Stimulated activated naive CD4-positive, alpha-beta T cell (primary cell): ENCODE measurements around the gene COL27A1.

Experiments
- DNase-seq, 6 experiments: peaks; one replicate each; lab custom pipeline; 2025; lab: John Stamatoyannopoulos, UW

COL27A1 gene

DNA sequence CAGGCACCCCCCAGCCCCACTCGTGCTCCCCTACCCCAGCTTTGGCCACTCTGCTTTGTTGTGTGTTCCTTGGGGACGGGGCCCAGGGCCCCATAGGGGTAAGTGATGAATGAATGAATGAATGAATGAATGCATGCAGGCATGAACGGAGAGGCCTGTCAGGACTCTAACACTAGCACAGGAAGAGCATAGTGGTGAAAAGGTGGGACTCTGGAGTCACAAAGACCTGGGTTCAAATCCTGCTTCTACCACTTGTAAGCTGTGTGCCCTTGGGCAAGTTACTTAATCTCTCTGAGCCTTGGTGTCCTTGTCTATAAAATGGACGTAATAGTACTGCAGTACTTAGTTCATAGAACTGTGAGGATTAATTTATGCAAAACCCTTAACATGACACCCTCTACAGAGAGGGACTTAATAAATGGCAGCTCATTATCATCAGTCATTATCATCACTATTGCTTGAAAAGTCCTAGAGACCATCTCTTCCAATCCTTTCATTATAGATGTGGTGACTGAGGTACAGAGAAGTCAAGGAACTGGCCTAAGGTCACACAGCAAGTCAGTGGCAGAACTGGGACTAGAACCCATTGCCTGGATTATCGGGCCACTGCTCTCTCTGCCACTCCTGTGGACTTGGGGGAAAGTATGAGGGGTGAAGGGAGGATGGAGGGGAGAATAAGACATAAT lies 187.6 kb downstream of the COL27A1 start:
- no peak for DNase-seq

DNA sequence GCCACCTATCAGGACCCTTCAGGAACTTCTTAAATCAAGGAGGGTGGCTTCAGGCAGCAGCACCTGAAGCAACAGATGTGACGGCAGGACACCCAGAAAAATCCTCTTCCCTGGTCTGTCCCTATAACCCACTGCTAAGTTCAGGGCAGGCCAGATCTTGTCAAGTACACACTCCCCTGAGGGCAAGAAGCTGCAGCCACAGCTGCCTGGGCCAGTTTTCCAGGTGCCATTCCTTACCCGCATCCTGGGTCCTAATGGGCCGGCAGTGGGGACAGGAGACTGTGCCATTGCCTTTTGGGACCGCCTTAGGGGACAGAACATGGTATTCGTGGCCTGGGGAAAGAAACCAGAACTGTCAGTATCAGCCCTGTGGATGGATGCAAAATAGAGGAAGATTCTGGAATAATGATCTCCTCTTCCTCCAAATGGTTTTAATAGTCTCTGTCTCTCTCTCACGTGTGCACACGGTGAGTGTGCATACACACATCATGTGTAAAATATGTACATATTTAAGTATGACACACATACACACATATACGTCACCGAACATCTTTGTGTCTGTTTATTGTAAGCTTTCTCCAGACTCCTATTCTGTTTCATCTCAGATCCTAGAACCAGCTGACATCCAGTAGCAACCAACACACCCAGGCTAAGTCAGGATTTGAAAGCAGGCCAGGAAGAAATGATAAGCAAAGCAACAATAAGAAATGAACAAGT lies 188.3 kb downstream of the COL27A1 start:
- no peak for DNase-seq

GRCh38 chr9:114344188-114344566 lies 188.8 kb downstream of the COL27A1 start:
- DNase-seq: no peak

GRCh38 chr9:114344692-114345091 lies 189.4 kb downstream of the COL27A1 start:
- DNase-seq: no peak

- no peak for DNase-seq
Measured at GRCh38 chr9:114345493-114346065, 190.2 kb downstream of the COL27A1 start.

DNA sequence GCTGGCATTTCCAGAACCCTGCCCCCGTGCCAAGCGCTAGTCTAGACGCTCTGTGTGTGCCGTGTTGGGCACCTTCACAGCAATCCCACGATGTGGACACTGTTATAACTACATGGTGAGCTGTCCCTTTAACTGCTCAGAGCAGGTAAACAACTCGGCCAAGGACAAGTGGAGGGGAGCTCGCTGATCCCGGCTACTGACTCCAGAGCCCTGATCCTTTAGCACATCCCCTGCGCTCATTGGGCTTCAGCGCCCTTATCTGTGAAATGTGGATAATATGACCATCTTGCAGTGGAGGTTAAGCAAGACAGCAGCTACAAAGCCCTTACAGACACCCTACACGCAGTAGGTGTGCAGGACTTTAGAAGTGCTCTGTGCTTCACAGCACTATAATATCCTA lies 190.8 kb downstream of the COL27A1 start:
- DNase-seq: no peak

- DNase-seq: no peak
Measured at GRCh38 chr9:114347675-114348074, 192.3 kb downstream of the COL27A1 start.

DNA sequence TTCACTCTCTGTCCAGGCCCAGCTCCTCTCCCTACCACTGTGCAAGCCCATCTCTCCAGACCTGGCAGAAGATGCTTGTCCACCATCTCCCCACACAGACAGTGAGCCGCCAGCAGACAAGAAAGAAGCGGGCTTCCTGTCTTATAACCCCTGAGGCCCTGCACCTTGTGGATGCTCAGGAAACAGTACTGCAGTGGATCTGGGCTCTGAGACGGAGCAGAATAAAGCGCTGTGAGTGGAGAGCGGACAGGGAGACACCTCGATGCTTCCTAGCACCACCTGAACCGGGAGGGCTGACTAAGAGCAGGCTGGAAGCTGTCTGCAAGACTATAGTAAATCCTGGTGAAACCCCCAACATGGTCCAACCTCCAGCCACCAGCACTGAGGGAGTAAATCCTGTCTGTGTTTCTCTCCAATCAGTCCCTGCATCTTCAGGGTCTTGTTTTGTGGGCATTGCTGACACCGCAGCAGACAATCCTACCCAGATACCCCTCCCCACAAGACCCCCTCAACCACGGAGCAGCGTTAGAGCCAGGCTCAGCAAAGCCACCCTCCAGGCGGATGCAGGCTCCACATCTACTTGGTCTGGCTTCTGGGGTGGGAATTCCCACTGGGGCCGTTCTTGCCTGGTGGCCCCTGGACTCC lies 193.0 kb downstream of the COL27A1 start:
- DNase-seq: no peak

- DNase-seq: peak in 3 of 6 experiments; percentile 19 to 41 (median 27)
Measured at GRCh38 chr9:114348906-114349482, 193.7 kb downstream of the COL27A1 start.

DNA sequence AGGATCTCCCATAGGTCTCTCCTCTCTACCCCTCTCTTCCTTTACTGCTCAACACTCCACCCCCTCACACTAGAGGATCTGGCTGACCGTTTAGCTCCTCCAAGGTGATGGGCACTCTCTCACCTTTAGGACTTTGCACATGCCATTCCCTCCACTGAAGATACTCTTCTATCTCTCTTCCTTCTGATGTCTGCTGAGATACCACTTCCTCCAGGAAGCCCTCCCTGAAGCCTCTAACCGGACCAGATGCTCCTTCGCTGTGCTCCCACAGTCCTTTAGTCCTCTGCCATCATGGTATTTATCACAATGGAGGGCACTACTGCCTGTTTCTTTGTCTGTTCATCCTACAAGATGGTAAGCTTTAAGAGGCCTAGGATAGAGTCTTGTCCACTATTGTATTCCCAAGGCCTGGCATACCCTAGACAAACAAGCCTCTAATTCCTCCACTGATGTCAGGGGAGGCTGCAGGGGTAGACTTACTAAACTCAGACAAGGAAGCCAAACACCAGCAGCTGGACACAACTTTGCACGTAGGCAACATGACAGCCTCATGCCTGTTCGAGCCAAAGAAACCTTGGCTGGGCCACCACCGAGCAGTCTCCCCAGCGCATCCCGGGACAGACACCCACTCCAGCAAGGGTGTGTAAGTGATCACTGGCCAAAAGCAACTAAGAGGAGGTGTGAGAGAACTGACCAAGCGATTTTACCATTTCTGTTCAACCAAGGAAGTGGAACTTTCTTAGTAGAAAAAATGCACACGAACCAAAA lies 194.6 kb downstream of the COL27A1 start:
- no peak for DNase-seq

GRCh38 chr9:114350636-114351401 lies 195.5 kb downstream of the COL27A1 start:
- DNase-seq: no peak

DNA sequence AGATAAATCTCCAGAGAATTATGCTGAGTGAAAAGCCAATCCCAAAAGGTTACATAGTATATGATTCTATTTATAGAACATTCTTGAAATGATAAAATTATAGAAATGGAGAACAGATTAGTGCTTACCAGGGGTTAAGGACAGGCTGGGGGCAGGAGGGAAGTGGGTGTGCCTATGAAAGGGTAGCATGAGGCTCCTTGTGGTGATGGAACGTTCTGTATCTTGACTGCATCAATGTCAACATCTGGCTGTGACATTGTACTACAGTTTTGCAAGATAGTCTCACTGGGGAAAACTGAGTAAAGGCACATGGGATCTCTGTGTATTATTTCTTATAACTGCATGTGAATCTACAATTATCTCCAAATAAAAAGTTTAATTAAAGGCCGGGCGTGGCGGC lies 196.6 kb downstream of the COL27A1 start:
- DNase-seq: no peak

- DNase-seq: no peak
Measured at GRCh38 chr9:114355821-114356220, 200.5 kb downstream of the COL27A1 start.

GRCh38 chr9:114356792-114357191 lies 201.5 kb downstream of the COL27A1 start:
- DNase-seq: no peak

DNA sequence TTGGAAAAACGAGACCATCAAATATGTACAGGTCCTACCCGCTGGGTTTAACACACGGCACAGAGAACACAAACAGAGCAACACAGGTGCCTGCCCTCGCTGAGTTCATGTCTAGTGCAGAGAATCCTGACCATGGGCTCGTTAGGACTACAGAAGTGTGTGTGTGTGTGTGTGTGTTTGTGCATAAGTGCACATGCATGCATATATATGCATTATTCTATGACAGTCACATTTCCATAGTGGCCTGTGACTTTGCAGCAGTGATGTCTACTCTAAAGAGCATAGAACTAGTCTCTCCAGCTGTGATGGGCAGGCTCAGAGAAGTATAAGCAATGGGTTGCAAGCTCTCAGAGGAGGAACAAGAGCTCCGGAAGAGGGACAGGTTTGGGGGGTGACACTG lies 202.0 kb downstream of the COL27A1 start:
- DNase-seq: no peak

GRCh38 chr9:114357911-114358328 lies 202.6 kb downstream of the COL27A1 start:
- no peak for DNase-seq

- DNase-seq: no peak
Measured at GRCh38 chr9:114359801-114360200, 204.5 kb downstream of the COL27A1 start.

- no peak for DNase-seq
Measured at GRCh38 chr9:114361542-114361941, 206.2 kb downstream of the COL27A1 start.
